HuH-7.5 (cell line): ENCODE measurements around the gene CDK5RAP1.

ENCODE experiments used
- DNase-seq: peaks from one replicate; pipeline ENCODE4 v3.0.0; 2011; ENCODE audit warnings: low spot score

Gene CDK5RAP1

GRCh38 chr20:33333616-33334015 is 67.7 kb downstream of the CDK5RAP1 start:
- DNase-seq: no peak

GRCh38 chr20:33332905-33333456 is 68.3 kb downstream of the CDK5RAP1 start:
- no peak for DNase-seq

- DNase-seq: no peak
These were observed 72.9 kb downstream of the CDK5RAP1 start for GRCh38 chr20:33328157-33329137.

GRCh38 chr20:33325350-33325749 is 76.0 kb downstream of the CDK5RAP1 start:
- no peak for DNase-seq

GRCh38 chr20:33323236-33323635 is 78.1 kb downstream of the CDK5RAP1 start:
- DNase-seq: no peak

- no peak for DNase-seq
These were observed 78.9 kb downstream of the CDK5RAP1 start for GRCh38 chr20:33322456-33322855.

GRCh38 chr20:33320006-33320405 is 81.3 kb downstream of the CDK5RAP1 start:
- no peak for DNase-seq

GRCh38 chr20:33318096-33318429 is 83.3 kb downstream of the CDK5RAP1 start:
- no peak for DNase-seq

- no peak for DNase-seq
These were observed 83.8 kb downstream of the CDK5RAP1 start for GRCh38 chr20:33317424-33318095.

- DNase-seq: no peak
These were observed 84.4 kb downstream of the CDK5RAP1 start for GRCh38 chr20:33316958-33317357.

GRCh38 chr20:33316343-33316742 is 85.0 kb downstream of the CDK5RAP1 start:
- DNase-seq: no peak

- no peak for DNase-seq
These were observed 87.5 kb downstream of the CDK5RAP1 start for GRCh38 chr20:33313686-33314314.

GRCh38 chr20:33312583-33312982 is 88.7 kb downstream of the CDK5RAP1 start:
- no peak for DNase-seq

GRCh38 chr20:33311996-33312395 is 89.3 kb downstream of the CDK5RAP1 start:
- no peak for DNase-seq

GRCh38 chr20:33311011-33311410 is 90.3 kb downstream of the CDK5RAP1 start:
- no peak for DNase-seq

GRCh38 chr20:33310327-33310899 is 90.9 kb downstream of the CDK5RAP1 start:
- no peak for DNase-seq

GRCh38 chr20:33309631-33310030 is 91.7 kb downstream of the CDK5RAP1 start:
- no peak for DNase-seq
